ENCODE data around the gene SLC9A8.

- no peak for TF ChIP-seq CTCF (IDR thresholded peaks at IDR 0.05 in 2 of 3, conservative IDR thresholded peaks at IDR 0.05 in 1 of 3; ENCODE audit: borderline replicate concordance in 1 of 3, insufficient read depth in 1 of 3, low read depth in 2 of 3, low read length in 2 of 3)
- no peak for TF ChIP-seq POLR2AphosphoS5 (IDR thresholded peaks at IDR 0.05; ENCODE audit: low read depth, low read length)
- TF ChIP-seq SRF (IDR thresholded peaks at IDR 0.05; ENCODE audit: low read depth): no peak
- no peak for TF ChIP-seq EZH2phosphoT487 (IDR thresholded peaks at IDR 0.05; ENCODE audit: borderline replicate concordance)
- no peak for TF ChIP-seq YY1 (IDR thresholded peaks at IDR 0.05; ENCODE audit: extremely low read depth, insufficient replicate concordance, low read depth, low read length)
- TF ChIP-seq EZH2 (IDR thresholded peaks at IDR 0.05): no peak
- no peak for TF ChIP-seq CEBPB (IDR thresholded peaks at IDR 0.05; ENCODE audit: low read depth)
- TF ChIP-seq POLR2A (IDR thresholded peaks at IDR 0.05; ENCODE audit: borderline replicate concordance, extremely low read depth, insufficient read depth, insufficient read length): no peak
- TF ChIP-seq FOSL1 (IDR thresholded peaks at IDR 0.05; ENCODE audit: low read depth): no peak
- TF ChIP-seq SP1 (IDR thresholded peaks at IDR 0.05; ENCODE audit: low read depth): no peak
- TF ChIP-seq JUND (IDR thresholded peaks at IDR 0.05): no peak
- TF ChIP-seq RAD21 (IDR thresholded peaks at IDR 0.05; ENCODE audit: low read depth): no peak
These were observed 31.2 kb downstream of the SLC9A8 start for GRCh38 chr20:49843770-49844380.
